GM12878 (cell line): ENCODE data around the gene PRKAR2B. TPM values are rescaled to one million over a fixed set of nuclear protein-coding genes. Genes with fewer than 3 reads are reported as not detected.

Experiments
- ATAC-seq: fragments of 200-7000 bp; cut with Tn5 transposase; 3 replicates; pipeline ENCODE4 v1.9.1; 2020; ENCODE audit warnings: mild to moderate bottlenecking, moderate library complexity
- BruUV-seq: library from RNA; stranded (reverse); fragments of 400-500 nt; replicated peaks from 2 replicates; lab custom pipeline; 2021; lab: Mats Ljungman, UMichigan
- CTCF ChIA-PET: fragments of 300-600 bp; sonication (Branson Sonifier 250); formaldehyde crosslinking; extraction: SDS; loops from one replicate; lab custom pipeline; 2021; ENCODE audit warnings: inconsistent platforms; lab: Yijun Ruan, JAX
- POLR2A ChIA-PET: fragments of 350-600 bp; formaldehyde crosslinking; extraction: SDS; loops from one replicate; lab custom pipeline; 2021; ENCODE audit warnings: inconsistent platforms; lab: Charles Lee
- RAD21 ChIA-PET: fragments of 300-600 bp; sonication (Branson Sonifier 250); formaldehyde crosslinking; loops from one replicate; lab custom pipeline; 2023; ENCODE audit warnings: antibody characterized with exemption; ENCODE audit not compliant: unreplicated experiment; lab: Charles Lee
- SMC1A ChIA-PET: fragments of 300-600 bp; sonication (Branson Sonifier 250); formaldehyde crosslinking; loops from one replicate; lab custom pipeline; 2023; ENCODE audit not compliant: unreplicated experiment, uncharacterized antibody; lab: Charles Lee
- DNase-seq: peaks from one replicate; pipeline ENCODE4 v3.0.0-alpha.2; 2011; ENCODE audit warnings: low read depth, low spot score
- FAIRE-seq: peaks from 3 replicates; lab custom pipeline; 2011; peaks lifted over from hg19 to GRCh38; lab: Jason Lieb, UNC
- H2AFZ ChIP-seq: 2 replicates; pipeline ENCODE4 v1.6.0; 2011; ENCODE audit warnings: low read depth, low read length, control low read depth; ENCODE audit not compliant: control insufficient read depth
- H3K27ac ChIP-seq: 2 replicates; pipeline ENCODE4 v1.5.1; 2011; ENCODE audit warnings: control low read depth; ENCODE audit not compliant: control insufficient read depth, insufficient read depth
- H3K27me3 ChIP-seq, 2 experiments: replicated peaks in 1 of 2; 2 replicates each; pipeline versions ENCODE4 v1.6.0 to v1.6.1; 2011; ENCODE audit warnings: low read length in 1 of 2; ENCODE audit not compliant: control insufficient read depth in 2 of 2, insufficient read depth in 2 of 2
- H3K36me3 ChIP-seq, 2 experiments: 2 replicates each; pipeline ENCODE4 v1.5.1; 2011; ENCODE audit warnings: low read length in 1 of 2; ENCODE audit not compliant: control insufficient read depth in 2 of 2, insufficient read depth in 2 of 2
- H3K4me1 ChIP-seq: 2 replicates; pipeline ENCODE4 v1.6.1; 2011; ENCODE audit warnings: mild to moderate bottlenecking, low read length, moderate library complexity, mixed read lengths; ENCODE audit not compliant: control insufficient read depth, insufficient read depth
- H3K4me2 ChIP-seq: 2 replicates; pipeline ENCODE4 v1.6.0; 2011; ENCODE audit warnings: control low read depth; ENCODE audit not compliant: control insufficient read depth, insufficient read depth
- H3K4me3 ChIP-seq: fragments of 200-600 bp; sonication (generic); 2 replicates; pipeline ENCODE4 v1.5.1; 2016
- H3K79me2 ChIP-seq: 2 replicates; pipeline ENCODE4 v1.6.0; 2011; ENCODE audit warnings: low read length; ENCODE audit not compliant: control insufficient read depth, insufficient read depth
- H3K9ac ChIP-seq: 2 replicates; pipeline ENCODE4 v1.8.0; 2011; ENCODE audit warnings: low read length, control low read depth, mixed read lengths; ENCODE audit not compliant: control insufficient read depth, insufficient read depth
- H3K9me3 ChIP-seq: replicated peaks from 3 replicates; pipeline ENCODE4 v1.5.1; 2011; ENCODE audit warnings: mild to moderate bottlenecking, low read length; ENCODE audit not compliant: control insufficient read depth, insufficient read depth
- H4K20me1 ChIP-seq: 2 replicates; pipeline ENCODE4 v1.6.0; 2011; ENCODE audit not compliant: control insufficient read depth, insufficient read depth
- BCLAF1 ChIP-seq: fragments of 450-650 bp; IDR thresholded peaks from 2 replicates; pipeline ENCODE4 v1.6.1; 2017; ENCODE audit warnings: antibody characterized with exemption, mild to moderate bottlenecking, moderate library complexity
- RAD21 ChIP-seq: IDR thresholded peaks from 2 replicates; pipeline ENCODE4 v1.6.1; 2011; ENCODE audit warnings: mild to moderate bottlenecking, low read depth, low read length, moderate library complexity; ENCODE audit not compliant: insufficient read depth
- RUNX3 ChIP-seq: IDR thresholded peaks from 2 replicates; pipeline ENCODE4 v1.6.1; 2012; ENCODE audit warnings: low read length, inconsistent platforms
- SMC3 ChIP-seq: IDR thresholded peaks from 2 replicates; pipeline ENCODE4 v1.6.1; 2011; ENCODE audit warnings: low read length, improper control_type of control experiment, borderline replicate concordance
- ZBTB4 ChIP-seq: fragments of 450-650 bp; formaldehyde crosslinking; IDR thresholded peaks from 2 replicates; pipeline ENCODE4 v1.4.0; 2022; ENCODE audit warnings: mild to moderate bottlenecking, moderate library complexity
- ZNF384 ChIP-seq: IDR thresholded peaks from 2 replicates; pipeline ENCODE4 v1.6.1; 2012; ENCODE audit warnings: low read depth, mild to moderate bottlenecking, low read length, improper control_type of control experiment, borderline replicate concordance
- WGBS: methylation state at CpG from one replicate; pipeline ENCODE4 v1.1.6; 2016; ENCODE audit warnings: low lambda C conversion rate; ENCODE audit not compliant: insufficient replicate concordance, insufficient coverage; ENCODE audit errors: missing lambda C conversion rate; 5-methylcytosine and 5-hydroxymethylcytosine counted together
- in situ Hi-C: fragments of 300-500 bp; cut with MboI; formaldehyde crosslinking; loops from 9 replicates; pipeline ENCODE4 v1.14.3; 2018; ENCODE audit warnings: mixed read lengths
- intact Hi-C: fragments of 100-400 bp; cut with micrococcal nuclease; formaldehyde crosslinking; loops from one replicate; pipeline ENCODE4 v1.14.2; 2022; ENCODE audit not compliant: unreplicated experiment
- polyA plus RNA-seq, 11 experiments: library from polyadenylated mRNA; depleted of rRNA in 4 of 11; unstranded in 6 of 11; stranded (reverse) in 5 of 11; fragments of >200 nt; fragmentation: Nextera tagmentation in 4 of 11; fragmentation: Illumina TruSeq in 1 of 11; extraction: Ambion mirVana in 4 of 11; extraction: Trizol in 1 of 11; gene quantifications; 1 replicate in 1 of 11; 2 replicates in 10 of 11; pipeline versions ENCODE4 v1.2.1 to v1.2.3, GENCODE V29; 2011 to 2016; ENCODE audit warnings: inconsistent platforms in 2 of 11, missing spikeins in 2 of 11, low read depth in 1 of 11
- total RNA-seq, 4 experiments: library from RNA; depleted of rRNA in 3 of 4; stranded (reverse); fragments of >200 nt in 3 of 4; fragmentation: Illumina TruSeq in 1 of 4; extraction: Trizol in 1 of 4; gene quantifications; 2 replicates each; pipeline versions ENCODE4 v1.2.1 to v1.2.3, GENCODE V29; 2013 to 2021
- TF ChIP-seq, protein P1 (sequence below), 3 experiments: IDR thresholded peaks in 2 of 3; conservative IDR thresholded peaks in 1 of 3; 2 replicates each; pipeline ENCODE4 v1.5.1; 2011; ENCODE audit warnings: low read depth in 3 of 3, low read length in 3 of 3, mild to moderate bottlenecking in 3 of 3, control low read depth in 2 of 3, moderate library complexity in 2 of 3, inconsistent platforms in 1 of 3, mixed read lengths in 1 of 3; ENCODE audit not compliant: control insufficient read depth in 2 of 3, insufficient read depth in 1 of 3; ENCODE audit errors: extremely low read depth in 1 of 3

PRKAR2B gene
- total and polyA plus RNA-seq, 10 of the 15 experiments (the other 5 are each of a cell fraction or from before 2014, with no cell fraction given), result 0.01 to 0.18 (median 0.04) TPM; not detected in 4

- BruUV-seq, result no TSS peak
- intact Hi-C loops (loop anchor here (1.0 to 10.0 kb wide), 4 partner anchors 203 to 976 kb away; partner anchors contain the start of gene CCDC71L), in situ Hi-C loops (no loop called here)
- WGBS, result 25% methylated on average over 4 of the region's 4 CpGs
- ChIA-PET CTCF (interaction anchor here (0.6 to 8.7 kb wide), 40 partner anchors 10 to 729 kb away, joined by 3 to 203 read pairs (median 4); partner anchors contain the start of gene HBP1), POLR2A (interaction anchor here (0.7 kb wide), 1 partner anchor 1314 kb away, joined by 4 read pairs; no protein-coding TSS in a partner anchor), RAD21 (interaction anchor here (0.6 to 6.1 kb wide), 13 partner anchors 15 to 725 kb away, joined by 3 to 47 read pairs (median 5); partner anchors contain the start of genes HBP1 and PIK3CG), SMC1A (interaction anchor here (0.5 to 8.0 kb wide), 23 partner anchors 12 to 973 kb away, joined by 3 to 142 read pairs (median 5); partner anchors contain the start of gene HBP1)
- FAIRE-seq (no peak), ATAC-seq (peak; percentile 85), DNase-seq (no peak)
- Histone ChIP-seq H3K79me2 (no peaks in the 10 kb centered on the region), H2AFZ (no peak overlapping the region), H3K4me3 (no peak overlapping the region), H3K27me3 (no peaks in the 10 kb centered on the region; a peak in 2 of 4 replicates), H3K9ac (no peak overlapping the region), H3K4me1 (no peaks in the 10 kb centered on the region), H3K4me2 (no peak overlapping the region), H4K20me1 (no peaks in the 10 kb centered on the region), H3K36me3 (no peaks in the 10 kb centered on the region), H3K9me3 (no peaks in the 10 kb centered on the region), H3K27ac (no peak overlapping the region)
- peak; percentile 69 for TF ChIP-seq RAD21
- peak; percentile 86 for TF ChIP-seq SMC3
- TF ChIP-seq ZNF384, result peak; percentile 44; the same call in 1 of the 2 replicates
- TF ChIP-seq BCLAF1, result no peak
- TF ChIP-seq RUNX3, result 0 out of 2 replicates have a peak, but pooled peaks have one; percentile 17
- TF ChIP-seq, protein P1, sequence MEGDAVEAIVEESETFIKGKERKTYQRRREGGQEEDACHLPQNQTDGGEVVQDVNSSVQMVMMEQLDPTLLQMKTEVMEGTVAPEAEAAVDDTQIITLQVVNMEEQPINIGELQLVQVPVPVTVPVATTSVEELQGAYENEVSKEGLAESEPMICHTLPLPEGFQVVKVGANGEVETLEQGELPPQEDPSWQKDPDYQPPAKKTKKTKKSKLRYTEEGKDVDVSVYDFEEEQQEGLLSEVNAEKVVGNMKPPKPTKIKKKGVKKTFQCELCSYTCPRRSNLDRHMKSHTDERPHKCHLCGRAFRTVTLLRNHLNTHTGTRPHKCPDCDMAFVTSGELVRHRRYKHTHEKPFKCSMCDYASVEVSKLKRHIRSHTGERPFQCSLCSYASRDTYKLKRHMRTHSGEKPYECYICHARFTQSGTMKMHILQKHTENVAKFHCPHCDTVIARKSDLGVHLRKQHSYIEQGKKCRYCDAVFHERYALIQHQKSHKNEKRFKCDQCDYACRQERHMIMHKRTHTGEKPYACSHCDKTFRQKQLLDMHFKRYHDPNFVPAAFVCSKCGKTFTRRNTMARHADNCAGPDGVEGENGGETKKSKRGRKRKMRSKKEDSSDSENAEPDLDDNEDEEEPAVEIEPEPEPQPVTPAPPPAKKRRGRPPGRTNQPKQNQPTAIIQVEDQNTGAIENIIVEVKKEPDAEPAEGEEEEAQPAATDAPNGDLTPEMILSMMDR (IDR thresholded peaks at IDR 0.05 in 2 of 3, conservative IDR thresholded peaks at IDR 0.05 in 1 of 3; ENCODE audit: control insufficient read depth in 2 of 3, extremely low read depth in 1 of 3, insufficient read depth in 1 of 3, low read depth in 3 of 3, low read length in 3 of 3), result peak; percentile 45 to 59 (median 47); a peak in 5 of 6 replicates
- no peak for TF ChIP-seq ZBTB4
Observed at GRCh38 chr7:107150375-107151073, 106.0 kb downstream of the PRKAR2B start.
